Stomach (tissue), 9 donors: ENCODE data around the gene RIPOR3. TPM values are rescaled to one million over a fixed set of nuclear protein-coding genes. Genes with fewer than 3 reads are reported as not detected.
A peak's percentile ranks its signal among the peaks of the same experiment; 100 is the strongest.

Experiments used
- DNase-seq, 2 donors: peaks; one replicate each; pipeline versions ENCODE4 v3.0.0 to v3.0.0-alpha.2; 2013 to 2019
- H3K27ac ChIP-seq, 5 donors: fragments of 200-600 bp in 4 of 5; sonication (generic) in 4 of 5; one replicate each; pipeline ENCODE4 v1.5.1; 2013 to 2019; ENCODE audit warnings: mild to moderate bottlenecking in 1 of 5, moderate library complexity in 1 of 5
- H3K27me3 ChIP-seq, 3 donors: fragments of 200-600 bp; sonication (generic); one replicate each; pipeline ENCODE4 v1.5.1; 2017 to 2019; ENCODE audit warnings: mixed run types in 1 of 3
- H3K36me3 ChIP-seq, 4 donors: fragments of 200-600 bp; sonication (generic); 1 replicate in 3 of 4; 2 replicates in 1 of 4; pipeline ENCODE4 v1.5.1; 2016 to 2019
- H3K4me1 ChIP-seq, 4 donors: fragments of 200-600 bp; sonication (generic); one replicate each; pipeline ENCODE4 v1.5.1; 2016 to 2019
- H3K4me3 ChIP-seq, 4 donors: fragments of 200-600 bp; sonication (generic) in 3 of 4; one replicate each; pipeline ENCODE4 v1.5.1; 2016 to 2019; ENCODE audit warnings: mild to moderate bottlenecking in 1 of 4
- H3K9me3 ChIP-seq, 4 donors: fragments of 200-600 bp; sonication (generic); one replicate each; pipeline ENCODE4 v1.5.1; 2016 to 2019
- EP300 ChIP-seq: sonication (generic); formaldehyde crosslinking; IDR thresholded peaks from one replicate; pipeline ENCODE4 v1.6.1; 2017; ENCODE audit warnings: antibody characterized with exemption
- POLR2A ChIP-seq, 4 donors: fragments of 450-650 bp; IDR thresholded peaks; one replicate each; pipeline ENCODE4 v1.6.1; 2016; ENCODE audit warnings: antibody characterized with exemption in 4 of 4, control low read depth in 2 of 4, mild to moderate bottlenecking in 1 of 4, moderate library complexity in 1 of 4
- POLR2AphosphoS5 ChIP-seq, 3 donors: sonication (generic); formaldehyde crosslinking; IDR thresholded peaks; one replicate each; pipeline ENCODE4 v1.6.1; 2016; ENCODE audit warnings: antibody characterized with exemption in 3 of 3
- WGBS, 5 donors: extraction: QIAGEN DNeasy Blood & Tissue Kit in 3 of 5; methylation state at CpG; one replicate each; pipeline versions ENCODE4 v1.1.5 to v1.1.7; 2013 to 2018; 5-methylcytosine and 5-hydroxymethylcytosine counted together
- intact Hi-C: fragments of 100-400 bp; cut with DNase I; formaldehyde crosslinking; loops from one replicate; pipeline ENCODE4 v1.15.1; 2023; ENCODE audit warnings: low total_unique reads
- polyA plus RNA-seq, 3 donors: library from polyadenylated mRNA; stranded (reverse); fragments of 200-250 nt; gene quantifications; one replicate each; pipeline ENCODE4 v1.2.3, GENCODE V29; 2013
- total RNA-seq, 5 donors: library from RNA; depleted of rRNA; stranded (reverse); fragments of >200 nt; gene quantifications; one replicate each; pipeline versions ENCODE4 v1.1.0 to v1.2.3, GENCODE V29; 2014 to 2016
- TF ChIP-seq, protein P1 (sequence below), 7 experiments: fragments of 450-650 bp in 4 of 7; fragments of 200-600 bp in 3 of 7; sonication (generic) in 3 of 7; IDR thresholded peaks; one replicate each; pipeline ENCODE4 v1.5.1; 2016 to 2019; ENCODE audit warnings: antibody characterized with exemption in 7 of 7, control low read depth in 2 of 7, mild to moderate bottlenecking in 1 of 7
- donor health status: healthy with polysubstance abuse.
- donor health status: Bipolar disorder and iron deficiency.
- donor health status: healthy.

RIPOR3 gene
- total and polyA plus RNA-seq, 8 donors: 4.4 to 61.1 (median 8.2) TPM

DNA sequence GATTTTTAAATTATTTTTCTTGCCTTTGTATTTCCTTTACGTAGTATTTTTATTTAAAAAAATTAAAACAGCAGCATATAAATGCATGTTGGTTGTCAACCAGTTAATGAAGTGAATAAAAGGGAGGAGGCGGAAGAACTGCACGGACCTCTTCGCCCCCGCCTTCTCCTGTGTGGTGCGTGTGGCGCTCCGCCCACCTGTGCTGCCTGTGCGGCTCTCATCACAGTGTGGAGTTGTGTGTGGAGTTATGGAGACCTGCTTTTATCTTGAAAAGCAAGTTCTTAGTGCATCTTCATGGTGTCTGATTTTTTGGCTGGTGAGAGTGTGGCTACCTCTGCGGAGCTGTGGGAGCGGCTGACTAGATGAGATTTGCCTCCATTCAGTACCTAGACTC lies 122.8 kb downstream of the RIPOR3 start:
- Histone ChIP-seq H3K27me3 (no peaks in the 10 kb centered on the region), H3K4me3 (no peak overlapping the region), H3K36me3 (peaks cover 12 to 63% (median 52%) of the 10 kb centered on the region in 4 donors), H3K4me1 (peaks cover 4 to 65% (median 33%) of the 10 kb centered on the region in 4 donors), H3K9me3 (no peaks in the 10 kb centered on the region), H3K27ac (no peak overlapping the region)
- intact Hi-C loops: no loop called here
- no peak for TF ChIP-seq POLR2AphosphoS5 (IDR thresholded peaks at IDR 0.05)
- TF ChIP-seq, protein P1, sequence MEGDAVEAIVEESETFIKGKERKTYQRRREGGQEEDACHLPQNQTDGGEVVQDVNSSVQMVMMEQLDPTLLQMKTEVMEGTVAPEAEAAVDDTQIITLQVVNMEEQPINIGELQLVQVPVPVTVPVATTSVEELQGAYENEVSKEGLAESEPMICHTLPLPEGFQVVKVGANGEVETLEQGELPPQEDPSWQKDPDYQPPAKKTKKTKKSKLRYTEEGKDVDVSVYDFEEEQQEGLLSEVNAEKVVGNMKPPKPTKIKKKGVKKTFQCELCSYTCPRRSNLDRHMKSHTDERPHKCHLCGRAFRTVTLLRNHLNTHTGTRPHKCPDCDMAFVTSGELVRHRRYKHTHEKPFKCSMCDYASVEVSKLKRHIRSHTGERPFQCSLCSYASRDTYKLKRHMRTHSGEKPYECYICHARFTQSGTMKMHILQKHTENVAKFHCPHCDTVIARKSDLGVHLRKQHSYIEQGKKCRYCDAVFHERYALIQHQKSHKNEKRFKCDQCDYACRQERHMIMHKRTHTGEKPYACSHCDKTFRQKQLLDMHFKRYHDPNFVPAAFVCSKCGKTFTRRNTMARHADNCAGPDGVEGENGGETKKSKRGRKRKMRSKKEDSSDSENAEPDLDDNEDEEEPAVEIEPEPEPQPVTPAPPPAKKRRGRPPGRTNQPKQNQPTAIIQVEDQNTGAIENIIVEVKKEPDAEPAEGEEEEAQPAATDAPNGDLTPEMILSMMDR (IDR thresholded peaks at IDR 0.05): no peak
- DNase-seq: no peak
- 67 to 86% (median 76%) methylated on average over 11 of the region's 11 CpGs for WGBS, 5 donors

DNA sequence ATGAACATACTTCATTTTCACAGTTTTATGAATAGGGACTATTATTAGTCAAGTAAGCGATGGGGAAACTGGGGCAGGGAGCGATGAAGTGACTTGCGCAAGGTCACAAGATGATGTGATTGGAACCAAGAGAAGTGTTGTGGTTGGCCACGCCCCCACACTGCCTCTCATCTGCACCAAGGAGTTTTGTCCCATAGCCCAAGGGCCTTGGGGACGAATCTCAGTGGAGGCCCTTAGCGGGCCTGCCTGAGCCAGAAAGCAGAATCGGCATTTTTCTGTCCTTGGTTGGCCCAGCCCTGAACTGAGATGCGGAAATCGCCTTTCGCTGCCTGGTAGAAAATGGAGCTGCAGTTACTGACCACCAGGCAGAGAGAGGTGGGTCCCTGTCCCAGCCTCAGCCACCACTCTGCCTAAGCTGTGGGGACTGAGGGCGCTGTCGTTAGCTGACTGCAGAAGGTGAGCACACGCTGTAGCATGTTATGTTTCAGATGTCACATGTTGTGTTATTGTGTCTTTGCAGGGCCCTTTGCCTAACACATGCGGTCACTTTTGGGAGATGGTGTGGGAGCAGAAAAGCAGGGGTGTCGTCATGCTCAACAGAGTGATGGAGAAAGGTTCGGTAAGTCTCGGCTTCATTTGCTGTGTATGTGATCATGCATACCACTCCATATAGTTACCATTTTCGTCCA lies 123.3 kb downstream of the RIPOR3 start:
- intact Hi-C loops: no loop called here
- Histone ChIP-seq H3K27ac (no peak overlapping the region), H3K36me3 (peaks cover 12 to 65% (median 56%) of the 10 kb centered on the region in 4 donors), H3K9me3 (no peaks in the 10 kb centered on the region), H3K4me3 (no peak overlapping the region), H3K27me3 (no peaks in the 10 kb centered on the region), H3K4me1 (peaks cover 4 to 65% (median 31%) of the 10 kb centered on the region in 4 donors)
- no peak for TF ChIP-seq EP300
- no peak for TF ChIP-seq POLR2AphosphoS5 (IDR thresholded peaks at IDR 0.05)
- TF ChIP-seq, protein P1 (IDR thresholded peaks at IDR 0.05): no peak
- TF ChIP-seq POLR2A (IDR thresholded peaks at IDR 0.05): no peak
- DNase-seq: no peak
- WGBS, 5 donors: 93 to 95% (median 94%) methylated on average over 18 of the region's 18 CpGs

DNA sequence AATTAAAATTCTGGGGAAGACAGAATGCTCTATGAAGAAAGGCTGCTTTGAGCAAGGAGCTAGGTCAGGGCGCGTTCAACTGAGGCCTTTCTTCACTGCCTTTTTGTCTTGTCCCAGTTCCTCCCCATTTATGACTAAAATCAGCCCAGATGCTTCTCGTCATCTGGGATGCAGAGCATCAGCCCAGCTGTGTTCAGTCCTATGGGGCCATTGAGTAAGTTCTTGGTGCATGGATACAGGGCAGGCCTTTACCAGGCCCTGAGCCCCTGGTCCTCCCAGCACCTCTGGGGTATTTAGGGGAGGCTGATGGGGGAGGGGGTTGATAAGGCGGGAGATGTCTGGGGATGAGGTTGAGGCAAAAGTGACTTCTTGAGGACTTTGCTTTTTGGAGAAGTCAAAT lies 125.5 kb downstream of the RIPOR3 start:
- H3K9me3 ChIP-seq: no peaks in the 10 kb centered on the region
- peak overlapping the region in 2 of 5 donors; percentile 25 to 49 for H3K27ac ChIP-seq
- 82 to 97% (median 92%) methylated on average over 4 of the region's 4 CpGs for WGBS, 5 donors
- peaks cover 12 to 80% (median 73%) of the 10 kb centered on the region in 4 donors for H3K36me3 ChIP-seq
- no peak overlapping the region for H3K4me3 ChIP-seq
- TF ChIP-seq, protein P1 (IDR thresholded peaks at IDR 0.05): no peak
- TF ChIP-seq EP300: no peak
- TF ChIP-seq POLR2A (IDR thresholded peaks at IDR 0.05): no peak
- TF ChIP-seq POLR2AphosphoS5 (IDR thresholded peaks at IDR 0.05): no peak
- DNase-seq: no peak
- peaks cover 9 to 65% (median 33%) of the 10 kb centered on the region in 4 donors for H3K4me1 ChIP-seq
- intact Hi-C loops: no loop called here
- no peaks in the 10 kb centered on the region for H3K27me3 ChIP-seq

DNA sequence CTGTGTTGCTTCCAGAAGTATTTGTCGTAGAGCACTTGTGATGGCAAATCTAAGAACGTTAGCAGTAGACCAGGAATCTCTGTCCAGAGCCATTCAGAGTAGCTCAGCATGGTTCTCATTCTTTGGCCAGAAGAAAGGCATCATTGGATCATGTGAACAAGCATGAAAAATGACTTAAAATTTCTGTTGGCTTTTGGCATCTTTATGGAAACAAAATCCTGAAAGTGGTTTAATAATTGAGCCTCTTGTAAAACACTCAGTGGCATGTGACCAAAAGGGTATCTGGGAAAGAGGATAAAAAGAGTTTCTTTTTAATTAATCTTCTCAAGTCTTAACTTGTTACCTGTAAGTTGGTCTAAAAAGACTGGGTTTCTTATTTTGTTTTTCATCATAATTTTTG lies 126.0 kb downstream of the RIPOR3 start:
- Histone ChIP-seq H3K4me1 (peaks cover 14 to 65% (median 36%) of the 10 kb centered on the region in 4 donors), H3K27ac (peak overlapping the region in 3 of 5 donors; percentile 25 to 67 (median 49)), H3K4me3 (no peak overlapping the region), H3K9me3 (no peaks in the 10 kb centered on the region), H3K36me3 (peaks cover 12 to 79% (median 71%) of the 10 kb centered on the region in 4 donors), H3K27me3 (no peaks in the 10 kb centered on the region)
- TF ChIP-seq EP300 (no peak), POLR2A (IDR thresholded peaks at IDR 0.05) (no peak), POLR2AphosphoS5 (IDR thresholded peaks at IDR 0.05) (no peak)
- TF ChIP-seq, protein P1 (IDR thresholded peaks at IDR 0.05): no peak
- WGBS, 5 donors: 71 to 96% (median 88%) methylated on average over 2 of the region's 2 CpGs
- no peak for DNase-seq
- intact Hi-C loops: no loop called here
